ENCODE results near the gene GALR1. TPM values are rescaled to one million over a fixed set of nuclear protein-coding genes. Genes with fewer than 3 reads are reported as not detected.
A peak's percentile ranks its signal among the peaks of the same experiment; 100 is the strongest.

GALR1 gene
- total RNA-seq, 1 experiment from 2014 or later: not detected

GRCh38 chr18:77208964-77209363 lies 40.7 kb upstream of the GALR1 start:
- BruUV-seq (replicated peaks): no TSS peak
- H3K27ac ChIP-seq (ENCODE audit: low read depth, low read length): no peak overlapping the region
- intact Hi-C loops (cut with micrococcal nuclease): loop anchor here (5.0 to 10.0 kb wide), 2 partner anchors 77 to 404 kb away; partner anchors contain the start of gene MBP
- H4K20me1 ChIP-seq (ENCODE audit: insufficient read depth): no peaks in the 10 kb centered on the region
- H3K9ac ChIP-seq (ENCODE audit: low read length): no peak overlapping the region
- H2AFZ ChIP-seq (ENCODE audit: low read depth, low read length, poor library complexity, severe bottlenecking): no peak overlapping the region
- CTCF ChIA-PET: interaction anchor here (0.7 kb wide), 1 partner anchor 59 kb away, joined by 4 read pairs; no protein-coding TSS in a partner anchor
- no peaks in the 10 kb centered on the region for H3K9me3 ChIP-seq (ENCODE audit: control insufficient read depth in 1 of 2, insufficient read depth in 1 of 2, low read depth in 1 of 2, low read length in 2 of 2)
- POLR2A ChIA-PET: no interaction called here
- peaks cover 8 to 14% of the 10 kb centered on the region in 2 experiments for H3K4me1 ChIP-seq (ENCODE audit: control insufficient read depth in 1 of 2, insufficient read depth in 2 of 2, low read length in 2 of 2)
- H3K9me2 ChIP-seq (ENCODE audit: insufficient read depth): no peaks in the 10 kb centered on the region; the same call in 1 of the 2 replicates
- no peak for ATAC-seq
- DNase-seq (ENCODE audit: low read depth, low spot score): no peak
- RAD21 ChIA-PET (ENCODE audit: low non-redundant PET in 1 of 2, low total read pairs in 2 of 2, uncharacterized antibody in 2 of 2, unreplicated experiment in 2 of 2): no interaction called here
- no peaks in the 10 kb centered on the region for H3K27me3 ChIP-seq (ENCODE audit: insufficient read depth, low read length)
- no peak overlapping the region for H3K4me3 ChIP-seq (replicated peaks in 1 of 2; ENCODE audit: low read depth in 1 of 2, low read length in 2 of 2)
- no peaks in the 10 kb centered on the region for H3K79me2 ChIP-seq (ENCODE audit: insufficient read depth, low read length)
- no peaks in the 10 kb centered on the region for H3K36me3 ChIP-seq (ENCODE audit: control insufficient read depth in 1 of 2, insufficient read depth in 2 of 2, low read length in 2 of 2)
- TF ChIP-seq EZH2phosphoT487 (IDR thresholded peaks at IDR 0.05; ENCODE audit: borderline replicate concordance) (no peak), TCF7L2 (IDR thresholded peaks at IDR 0.05; ENCODE audit: borderline replicate concordance, extremely low read depth, insufficient read depth, insufficient read length) (no peak), POLR2A (IDR thresholded peaks at IDR 0.05; ENCODE audit: borderline replicate concordance, extremely low read depth, insufficient read depth, insufficient read length) (no peak), CEBPB (IDR thresholded peaks at IDR 0.05; ENCODE audit: low read depth) (no peak), SP1 (IDR thresholded peaks at IDR 0.05; ENCODE audit: low read depth) (no peak), MAX (IDR thresholded peaks at IDR 0.05) (no peak), EZH2 (IDR thresholded peaks at IDR 0.05) (no peak), CTCF (IDR thresholded peaks at IDR 0.05 in 2 of 3, conservative IDR thresholded peaks at IDR 0.05 in 1 of 3; ENCODE audit: borderline replicate concordance in 1 of 3, insufficient read depth in 1 of 3, low read depth in 2 of 3, low read length in 2 of 3) (no peak), ATF3 (IDR thresholded peaks at IDR 0.05) (no peak), POLR2AphosphoS5 (IDR thresholded peaks at IDR 0.05; ENCODE audit: low read depth, low read length) (no peak), ZNF274 (IDR thresholded peaks at IDR 0.05; ENCODE audit: low read depth, low read length) (no peak), YY1 (IDR thresholded peaks at IDR 0.05; ENCODE audit: extremely low read depth, insufficient replicate concordance, low read depth, low read length) (no peak), CBX3 (IDR thresholded peaks at IDR 0.05; ENCODE audit: low read depth) (no peak), FOSL1 (IDR thresholded peaks at IDR 0.05; ENCODE audit: low read depth) (no peak), ZBTB33 (IDR thresholded peaks at IDR 0.05; ENCODE audit: extremely low read depth, insufficient replicate concordance, low read length) (no peak)
- peak overlapping the region; percentile 1; the same call in 1 of the 2 replicates for H3K4me2 ChIP-seq (ENCODE audit: low read length)
